ENCODE results near the gene GNG7.
"Not testable (repeated sequence)": the region's sequence is repeated elsewhere in the genome, so short reads cannot be mapped to it uniquely, and the experiment has no call there.

Gene GNG7

GRCh38 chr19:2495130-2495641 lies 207.3 kb downstream of the GNG7 start:
- DNase-seq, result no peak

GRCh38 chr19:2494447-2495129 lies 207.9 kb downstream of the GNG7 start:
- no peak for DNase-seq

- DNase-seq, result no peak
Measured at GRCh38 chr19:2494084-2494446, 208.4 kb downstream of the GNG7 start.

GRCh38 chr19:2493448-2493847 lies 209.0 kb downstream of the GNG7 start:
- DNase-seq, result not testable (repeated sequence)

- DNase-seq, result no peak
Measured at GRCh38 chr19:2492870-2493269, 209.6 kb downstream of the GNG7 start.

- peak; percentile 41 for DNase-seq
Measured at GRCh38 chr19:2491130-2491801, 211.2 kb downstream of the GNG7 start.

- no peak for DNase-seq
Measured at GRCh38 chr19:2490659-2491058, 211.8 kb downstream of the GNG7 start.

GRCh38 chr19:2488942-2489731 lies 213.4 kb downstream of the GNG7 start:
- no peak for DNase-seq

- no peak for DNase-seq
Measured at GRCh38 chr19:2488405-2488941, 214.0 kb downstream of the GNG7 start.

GRCh38 chr19:2487842-2488241 lies 214.7 kb downstream of the GNG7 start:
- no peak for DNase-seq

- DNase-seq, result no peak
Measured at GRCh38 chr19:2487090-2487489, 215.4 kb downstream of the GNG7 start.

- no peak for DNase-seq
Measured at GRCh38 chr19:2485428-2485827, 217.1 kb downstream of the GNG7 start.

GRCh38 chr19:2484178-2484937 lies 218.1 kb downstream of the GNG7 start:
- DNase-seq, result no peak

- DNase-seq, result no peak
Measured at GRCh38 chr19:2483484-2484151, 218.9 kb downstream of the GNG7 start.

- no peak for DNase-seq
Measured at GRCh38 chr19:2483084-2483483, 219.4 kb downstream of the GNG7 start.

- DNase-seq, result no peak
Measured at GRCh38 chr19:2482354-2483038, 220.0 kb downstream of the GNG7 start.

GRCh38 chr19:2481466-2481865 lies 221.0 kb downstream of the GNG7 start:
- no peak for DNase-seq

- DNase-seq, result no peak
Measured at GRCh38 chr19:2479556-2480194, 222.8 kb downstream of the GNG7 start.

- DNase-seq, result no peak
Measured at GRCh38 chr19:2478756-2479555, 223.5 kb downstream of the GNG7 start.

- no peak for DNase-seq
Measured at GRCh38 chr19:2478278-2478755, 224.2 kb downstream of the GNG7 start.
